GM06990 (cell line): ENCODE measurements around the gene SLC35D3.
"Not testable (repeated sequence)": the region's sequence is repeated elsewhere in the genome, so short reads cannot be mapped to it uniquely, and the experiment has no call there.

ENCODE experiments used
- DNase-seq: peaks from one replicate; pipeline ENCODE4 v3.0.0-alpha.2; 2011; ENCODE audit not compliant: insufficient read length; ENCODE audit errors: extremely low read depth
- H3K27me3 ChIP-seq: replicated peaks from 2 replicates; pipeline ENCODE4 v1.6.0; 2011; ENCODE audit warnings: low read length; ENCODE audit not compliant: control insufficient read depth, insufficient read depth
- H3K36me3 ChIP-seq: 2 replicates; pipeline ENCODE4 v1.5.1; 2011; ENCODE audit warnings: low read length; ENCODE audit not compliant: control insufficient read depth, insufficient read depth
- H3K4me3 ChIP-seq: replicated peaks from 2 replicates; pipeline ENCODE4 v1.5.1; 2011; ENCODE audit warnings: low read depth, mild to moderate bottlenecking, control low read depth, low read length
- CTCF ChIP-seq: IDR thresholded peaks from 2 replicates; pipeline ENCODE4 v1.5.1; 2011; ENCODE audit warnings: low read length, control low read depth, mild to moderate bottlenecking, inconsistent platforms; ENCODE audit not compliant: insufficient read depth, poor library complexity, severe bottlenecking

Gene SLC35D3

DNA sequence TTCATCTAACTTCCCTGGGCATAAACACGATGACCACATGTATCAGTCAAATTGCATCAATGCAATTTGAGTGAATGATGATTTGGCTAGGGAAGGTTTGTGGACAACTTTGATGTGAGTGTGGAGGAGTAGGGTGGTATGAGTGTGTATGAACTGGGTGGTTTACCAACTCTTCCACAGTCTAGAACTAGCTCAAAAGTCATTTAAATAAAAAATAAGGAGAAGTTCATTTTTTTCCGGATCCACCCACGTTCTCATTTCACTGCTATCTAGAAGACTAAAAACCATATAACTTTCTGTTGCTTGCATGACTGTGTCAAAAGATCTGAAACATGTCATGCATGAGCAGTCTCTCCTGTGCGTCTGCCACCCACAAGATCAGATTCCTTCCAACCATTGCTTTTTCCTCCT, 23.6 kb downstream of the SLC35D3 start:
- no peak for TF ChIP-seq CTCF
- H3K27me3 ChIP-seq, result no peaks in the 10 kb centered on the region
- H3K36me3 ChIP-seq, result no peaks in the 10 kb centered on the region
- DNase-seq, result no peak
- H3K4me3 ChIP-seq, result no peak overlapping the region

GRCh38 chr6:136947037-136947436, 24.9 kb downstream of the SLC35D3 start:
- DNase-seq, result no peak

GRCh38 chr6:136949957-136950356, 27.9 kb downstream of the SLC35D3 start:
- H3K4me3 ChIP-seq, DNase-seq, H3K36me3 ChIP-seq, H3K27me3 ChIP-seq: not testable (repeated sequence)

More at GRCh38 chr6:136947037-136947436, 24.9 kb downstream of the SLC35D3 start:
- no peak for TF ChIP-seq CTCF
- Histone ChIP-seq H3K27me3 (no peaks in the 10 kb centered on the region), H3K36me3 (no peaks in the 10 kb centered on the region), H3K4me3 (no peak overlapping the region)

DNA sequence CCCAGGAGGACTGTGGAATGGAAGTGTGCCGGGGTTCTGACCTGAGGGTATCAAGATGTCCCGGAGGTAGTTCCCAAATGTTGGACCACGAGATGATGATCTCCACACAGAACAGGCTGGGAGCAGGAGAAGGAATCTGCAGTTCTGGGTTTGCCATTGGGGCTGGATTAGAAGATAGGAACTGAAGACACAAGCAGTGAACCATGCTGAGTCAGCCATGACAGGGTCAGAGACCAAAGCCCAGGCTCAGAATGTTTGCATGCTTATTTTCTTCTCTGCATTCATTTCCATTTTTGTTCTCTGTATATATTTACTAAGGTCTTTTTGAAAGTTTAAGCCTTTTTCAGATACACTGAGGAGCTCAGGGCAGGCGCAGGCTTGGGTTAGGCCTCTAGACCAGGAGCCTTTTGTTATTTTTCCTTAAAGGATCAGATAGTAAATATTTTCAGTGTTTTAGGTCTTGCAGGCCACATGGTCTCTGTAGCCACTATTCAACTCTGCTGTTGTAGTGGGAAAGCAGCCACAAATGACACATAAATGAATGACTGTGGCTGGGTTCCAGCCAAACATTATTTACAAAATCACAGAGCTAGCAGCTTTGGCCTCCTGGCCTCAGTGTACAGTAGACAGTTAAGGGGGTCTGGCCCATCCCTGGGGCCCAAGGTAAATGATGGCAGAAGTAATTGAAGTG, 28.5 kb downstream of the SLC35D3 start:
- H3K27me3 ChIP-seq, result no peaks in the 10 kb centered on the region
- no peak overlapping the region for H3K4me3 ChIP-seq
- no peaks in the 10 kb centered on the region for H3K36me3 ChIP-seq
- no peak for DNase-seq
- no peak for TF ChIP-seq CTCF

DNA sequence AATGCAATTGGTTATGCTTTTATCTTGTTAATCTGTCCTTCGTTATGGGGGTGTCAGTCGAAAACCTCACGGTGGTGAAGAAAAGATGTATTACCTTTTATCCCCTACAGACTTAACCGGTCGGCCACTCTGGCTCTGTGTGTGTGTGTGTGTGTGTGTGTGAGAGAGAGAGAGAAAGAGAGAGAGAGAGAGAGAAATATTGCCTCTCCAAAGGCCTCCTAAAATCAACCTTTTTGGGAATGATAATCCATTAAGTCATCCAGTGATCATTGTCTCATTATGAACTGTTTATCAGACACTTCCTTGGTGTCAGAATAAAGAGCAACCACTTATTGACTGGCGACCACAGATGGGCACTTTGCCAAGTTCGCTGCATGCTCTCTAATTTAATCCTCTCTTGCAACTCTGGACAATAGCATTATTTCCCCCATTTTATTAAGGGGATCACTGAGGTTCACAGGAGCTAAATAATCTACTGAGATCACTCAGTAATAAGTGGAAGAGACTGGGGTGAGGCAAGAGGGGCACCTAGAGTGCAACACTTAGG, 30.7 kb downstream of the SLC35D3 start:
- Histone ChIP-seq H3K36me3 (no peaks in the 10 kb centered on the region), H3K27me3 (no peaks in the 10 kb centered on the region), H3K4me3 (no peak overlapping the region)
- DNase-seq, result no peak
- no peak for TF ChIP-seq CTCF

GRCh38 chr6:136955123-136955522, 33.0 kb downstream of the SLC35D3 start:
- no peak for TF ChIP-seq CTCF
- DNase-seq, result no peak
- no peaks in the 10 kb centered on the region for H3K36me3 ChIP-seq
- H3K27me3 ChIP-seq, result no peaks in the 10 kb centered on the region
- no peak overlapping the region for H3K4me3 ChIP-seq
